GM12878 (cell line): ENCODE data around the gene G3BP1. TPM values are rescaled to one million over a fixed set of nuclear protein-coding genes. Genes with fewer than 3 reads are reported as not detected.

ENCODE experiments used
- ATAC-seq: fragments of 200-7000 bp; cut with Tn5 transposase; 3 replicates; pipeline ENCODE4 v1.9.1; 2020; ENCODE audit warnings: mild to moderate bottlenecking, moderate library complexity
- BruUV-seq: library from RNA; stranded (reverse); fragments of 400-500 nt; replicated peaks from 2 replicates; lab custom pipeline; 2021; lab: Mats Ljungman, UMichigan
- CTCF ChIA-PET: fragments of 300-600 bp; sonication (Branson Sonifier 250); formaldehyde crosslinking; extraction: SDS; loops from one replicate; lab custom pipeline; 2021; ENCODE audit warnings: inconsistent platforms; lab: Yijun Ruan, JAX
- POLR2A ChIA-PET: fragments of 350-600 bp; formaldehyde crosslinking; extraction: SDS; loops from one replicate; lab custom pipeline; 2021; ENCODE audit warnings: inconsistent platforms; lab: Charles Lee
- RAD21 ChIA-PET: fragments of 300-600 bp; sonication (Branson Sonifier 250); formaldehyde crosslinking; loops from one replicate; lab custom pipeline; 2023; ENCODE audit warnings: antibody characterized with exemption; ENCODE audit not compliant: unreplicated experiment; lab: Charles Lee
- SMC1A ChIA-PET: fragments of 300-600 bp; sonication (Branson Sonifier 250); formaldehyde crosslinking; loops from one replicate; lab custom pipeline; 2023; ENCODE audit not compliant: unreplicated experiment, uncharacterized antibody; lab: Charles Lee
- DNase-seq: peaks from one replicate; pipeline ENCODE4 v3.0.0-alpha.2; 2011; ENCODE audit warnings: low read depth, low spot score
- FAIRE-seq: peaks from 3 replicates; lab custom pipeline; 2011; peaks lifted over from hg19 to GRCh38; lab: Jason Lieb, UNC
- H2AFZ ChIP-seq: 2 replicates; pipeline ENCODE4 v1.6.0; 2011; ENCODE audit warnings: low read depth, low read length, control low read depth; ENCODE audit not compliant: control insufficient read depth
- H3K27ac ChIP-seq: 2 replicates; pipeline ENCODE4 v1.5.1; 2011; ENCODE audit warnings: control low read depth; ENCODE audit not compliant: control insufficient read depth, insufficient read depth
- H3K27me3 ChIP-seq, 2 experiments: replicated peaks in 1 of 2; 2 replicates each; pipeline versions ENCODE4 v1.6.0 to v1.6.1; 2011; ENCODE audit warnings: low read length in 1 of 2; ENCODE audit not compliant: control insufficient read depth in 2 of 2, insufficient read depth in 2 of 2
- H3K36me3 ChIP-seq, 2 experiments: 2 replicates each; pipeline ENCODE4 v1.5.1; 2011; ENCODE audit warnings: low read length in 1 of 2; ENCODE audit not compliant: control insufficient read depth in 2 of 2, insufficient read depth in 2 of 2
- H3K4me1 ChIP-seq: 2 replicates; pipeline ENCODE4 v1.6.1; 2011; ENCODE audit warnings: mild to moderate bottlenecking, low read length, moderate library complexity, mixed read lengths; ENCODE audit not compliant: control insufficient read depth, insufficient read depth
- H3K4me2 ChIP-seq: 2 replicates; pipeline ENCODE4 v1.6.0; 2011; ENCODE audit warnings: control low read depth; ENCODE audit not compliant: control insufficient read depth, insufficient read depth
- H3K4me3 ChIP-seq: fragments of 200-600 bp; sonication (generic); 2 replicates; pipeline ENCODE4 v1.5.1; 2016
- H3K79me2 ChIP-seq: 2 replicates; pipeline ENCODE4 v1.6.0; 2011; ENCODE audit warnings: low read length; ENCODE audit not compliant: control insufficient read depth, insufficient read depth
- H3K9ac ChIP-seq: 2 replicates; pipeline ENCODE4 v1.8.0; 2011; ENCODE audit warnings: low read length, control low read depth, mixed read lengths; ENCODE audit not compliant: control insufficient read depth, insufficient read depth
- H3K9me3 ChIP-seq: replicated peaks from 3 replicates; pipeline ENCODE4 v1.5.1; 2011; ENCODE audit warnings: mild to moderate bottlenecking, low read length; ENCODE audit not compliant: control insufficient read depth, insufficient read depth
- H4K20me1 ChIP-seq: 2 replicates; pipeline ENCODE4 v1.6.0; 2011; ENCODE audit not compliant: control insufficient read depth, insufficient read depth
- ETV6 ChIP-seq, 2 experiments: fragments of 450-650 bp in 1 of 2; IDR thresholded peaks in 1 of 2; conservative IDR thresholded peaks in 1 of 2; 2 replicates each; pipeline ENCODE4 v1.6.1; 2014; ENCODE audit warnings: antibody characterized with exemption in 1 of 2, borderline replicate concordance in 1 of 2, low read depth in 1 of 2, mild to moderate bottlenecking in 1 of 2, moderate library complexity in 1 of 2
- FOXM1 ChIP-seq: IDR thresholded peaks from 2 replicates; pipeline ENCODE4 v1.6.1; 2012; ENCODE audit warnings: low read depth, mild to moderate bottlenecking, inconsistent platforms, low read length, moderate library complexity
- KAT2A ChIP-seq: conservative IDR thresholded peaks from 2 replicates; pipeline ENCODE4 v1.6.1; 2011; ENCODE audit warnings: low read depth, low read length; ENCODE audit not compliant: control insufficient read depth
- PKNOX1 ChIP-seq: fragments of 450-650 bp; IDR thresholded peaks from 2 replicates; pipeline ENCODE4 v1.6.1; 2016; ENCODE audit warnings: mild to moderate bottlenecking
- RELA ChIP-seq: fragments of 450-650 bp; IDR thresholded peaks from 2 replicates; pipeline ENCODE4 v1.8.0; 2014; ENCODE audit warnings: borderline replicate concordance; ENCODE audit not compliant: partially characterized antibody
- SPI1 ChIP-seq: IDR thresholded peaks from 2 replicates; pipeline ENCODE4 v1.6.1; 2011; ENCODE audit warnings: low read depth, mild to moderate bottlenecking, low read length, moderate library complexity, borderline replicate concordance; ENCODE audit not compliant: insufficient read depth
- ZBED1 ChIP-seq: IDR thresholded peaks from 2 replicates; pipeline ENCODE4 v1.6.1; 2016; ENCODE audit warnings: borderline replicate concordance
- WGBS: methylation state at CpG from one replicate; pipeline ENCODE4 v1.1.6; 2016; ENCODE audit warnings: low lambda C conversion rate; ENCODE audit not compliant: insufficient replicate concordance, insufficient coverage; ENCODE audit errors: missing lambda C conversion rate; 5-methylcytosine and 5-hydroxymethylcytosine counted together
- in situ Hi-C: fragments of 300-500 bp; cut with MboI; formaldehyde crosslinking; loops from 9 replicates; pipeline ENCODE4 v1.14.3; 2018; ENCODE audit warnings: mixed read lengths
- intact Hi-C: fragments of 100-400 bp; cut with micrococcal nuclease; formaldehyde crosslinking; loops from one replicate; pipeline ENCODE4 v1.14.2; 2022; ENCODE audit not compliant: unreplicated experiment
- polyA plus RNA-seq, 11 experiments: library from polyadenylated mRNA; depleted of rRNA in 4 of 11; unstranded in 6 of 11; stranded (reverse) in 5 of 11; fragments of >200 nt; fragmentation: Nextera tagmentation in 4 of 11; fragmentation: Illumina TruSeq in 1 of 11; extraction: Ambion mirVana in 4 of 11; extraction: Trizol in 1 of 11; gene quantifications; 1 replicate in 1 of 11; 2 replicates in 10 of 11; pipeline versions ENCODE4 v1.2.1 to v1.2.3, GENCODE V29; 2011 to 2016; ENCODE audit warnings: inconsistent platforms in 2 of 11, missing spikeins in 2 of 11, low read depth in 1 of 11
- total RNA-seq, 4 experiments: library from RNA; depleted of rRNA in 3 of 4; stranded (reverse); fragments of >200 nt in 3 of 4; fragmentation: Illumina TruSeq in 1 of 4; extraction: Trizol in 1 of 4; gene quantifications; 2 replicates each; pipeline versions ENCODE4 v1.2.1 to v1.2.3, GENCODE V29; 2013 to 2021

Gene G3BP1
- total and polyA plus RNA-seq, 10 of the 15 experiments (the other 5 are each of a cell fraction or from before 2014, with no cell fraction given): 49.7 to 438 (median 148) TPM

- Histone ChIP-seq H2AFZ (no peak overlapping the region), H3K27me3 (no peaks in the 10 kb centered on the region), H3K36me3 (0 out of 4 replicates have a peak, but pooled peaks cover 0 to 4% of the 10 kb centered on the region in 2 experiments), H4K20me1 (no peaks in the 10 kb centered on the region), H3K4me2 (no peak overlapping the region), H3K27ac (no peak overlapping the region), H3K9ac (no peak overlapping the region), H3K79me2 (no peaks in the 10 kb centered on the region), H3K4me1 (no peaks in the 10 kb centered on the region), H3K4me3 (no peak overlapping the region), H3K9me3 (peaks cover 3% of the 10 kb centered on the region; the same call in 2 of the 3 replicates)
- SMC1A ChIA-PET: interaction anchor here (1.3 to 11.1 kb wide), 2 partner anchors 12 to 76 kb away, joined by 4 to 154 read pairs; no protein-coding TSS in a partner anchor
- ATAC-seq: no peak
- 98% methylated on average over 3 of the region's 3 CpGs for WGBS
- CTCF ChIA-PET: interaction anchor here (12.7 to 13.9 kb wide), 2 partner anchors 13 to 74 kb away, joined by 294 to 381 read pairs; no protein-coding TSS in a partner anchor
- DNase-seq: no peak
- TF ChIP-seq FOXM1: no peak
- no peak for TF ChIP-seq ZBED1
- no peak for TF ChIP-seq PKNOX1
- no peak for TF ChIP-seq SPI1
- TF ChIP-seq KAT2A: no peak
- TF ChIP-seq RELA: no peak
- no peak for TF ChIP-seq ETV6 (conservative IDR thresholded peaks at IDR 0.05 in 1 of 2, IDR thresholded peaks at IDR 0.05 in 1 of 2; ENCODE audit: borderline replicate concordance in 1 of 2, low read depth in 1 of 2)
- POLR2A ChIA-PET: no interaction called here
- RAD21 ChIA-PET: interaction anchor here (1.6 kb wide), 1 partner anchor 12 kb away, joined by 3 read pairs; no protein-coding TSS in a partner anchor
- in situ Hi-C loops (no loop called here), intact Hi-C loops (no loop called here)
- no TSS peak for BruUV-seq
- FAIRE-seq: no peak
These were observed 37.7 kb upstream of the G3BP1 start for GRCh38 chr5:151734064-151734408.
